Right ventricle myocardium superior (tissue), 1 donor: ENCODE data around the gene ABCA7. TPM values are rescaled to one million over a fixed set of nuclear protein-coding genes. Genes with fewer than 3 reads are reported as not detected.

Experiments
- ATAC-seq: fragments of 200-7000 bp; cut with Tn5 transposase; one replicate; pipeline ENCODE4 v1.9.1; 2020; ENCODE audit warnings: mild to moderate bottlenecking; ENCODE audit not compliant: poor library complexity
- DNase-seq: peaks from one replicate; pipeline ENCODE4 v3.0.0-alpha.2; 2020
- intact Hi-C: fragments of 100-400 bp; cut with DNase I; formaldehyde crosslinking; loops from one replicate; pipeline ENCODE4 v1.11.2; 2022
- total RNA-seq: library from RNA; stranded (reverse); fragmentation: NEBNext Ultra II Directional; extraction: Animal tissue kit (Norgen Biotek cat#: 25700); gene quantifications from one replicate; pipeline ENCODE4 v1.2.1, GENCODE V29; 2021
- donor health status: DM: no; HTN: yes; CAD: no; lungs with severe emphysema.

Gene ABCA7
- total RNA-seq, 1 donor from 2014 or later: 5.2 TPM

DNA sequence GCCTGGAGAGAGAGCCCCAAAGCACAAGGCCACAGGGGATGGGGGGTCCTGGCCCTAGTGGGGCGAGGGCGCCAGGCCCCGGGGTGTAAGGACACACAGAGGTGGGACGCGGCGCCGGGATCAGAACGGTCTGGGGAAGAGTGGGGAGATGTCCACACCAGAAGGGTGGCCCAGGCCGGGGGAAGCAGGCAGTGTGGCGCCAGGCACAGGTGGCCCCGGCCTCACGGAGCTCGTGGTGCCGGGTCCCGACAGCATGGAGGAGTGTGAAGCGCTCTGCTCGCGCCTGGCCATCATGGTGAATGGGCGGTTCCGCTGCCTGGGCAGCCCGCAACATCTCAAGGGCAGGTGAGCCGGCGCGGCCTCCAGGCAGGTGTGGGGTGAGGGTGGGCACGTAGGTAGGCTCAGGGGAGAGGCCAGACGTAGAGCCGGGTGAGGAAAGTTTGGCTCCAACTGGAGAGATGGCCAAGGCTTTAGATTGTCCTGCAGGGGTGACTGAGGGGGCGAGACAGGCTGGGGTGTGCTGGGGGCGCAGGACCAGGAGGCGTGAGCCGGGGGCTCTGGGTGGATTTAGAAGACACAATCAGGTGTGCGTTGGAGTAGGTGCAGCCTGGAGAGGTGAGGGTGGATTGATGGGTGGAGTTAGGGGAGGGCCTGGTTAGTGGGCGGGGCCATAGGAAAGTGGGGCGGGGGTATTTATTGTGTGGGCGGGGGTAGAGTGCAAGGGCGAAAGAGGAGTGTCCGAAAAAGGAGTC, 24.2 kb downstream of the ABCA7 start:
- ATAC-seq (no peak), DNase-seq (no peak)
- intact Hi-C loops: no loop called here

DNA sequence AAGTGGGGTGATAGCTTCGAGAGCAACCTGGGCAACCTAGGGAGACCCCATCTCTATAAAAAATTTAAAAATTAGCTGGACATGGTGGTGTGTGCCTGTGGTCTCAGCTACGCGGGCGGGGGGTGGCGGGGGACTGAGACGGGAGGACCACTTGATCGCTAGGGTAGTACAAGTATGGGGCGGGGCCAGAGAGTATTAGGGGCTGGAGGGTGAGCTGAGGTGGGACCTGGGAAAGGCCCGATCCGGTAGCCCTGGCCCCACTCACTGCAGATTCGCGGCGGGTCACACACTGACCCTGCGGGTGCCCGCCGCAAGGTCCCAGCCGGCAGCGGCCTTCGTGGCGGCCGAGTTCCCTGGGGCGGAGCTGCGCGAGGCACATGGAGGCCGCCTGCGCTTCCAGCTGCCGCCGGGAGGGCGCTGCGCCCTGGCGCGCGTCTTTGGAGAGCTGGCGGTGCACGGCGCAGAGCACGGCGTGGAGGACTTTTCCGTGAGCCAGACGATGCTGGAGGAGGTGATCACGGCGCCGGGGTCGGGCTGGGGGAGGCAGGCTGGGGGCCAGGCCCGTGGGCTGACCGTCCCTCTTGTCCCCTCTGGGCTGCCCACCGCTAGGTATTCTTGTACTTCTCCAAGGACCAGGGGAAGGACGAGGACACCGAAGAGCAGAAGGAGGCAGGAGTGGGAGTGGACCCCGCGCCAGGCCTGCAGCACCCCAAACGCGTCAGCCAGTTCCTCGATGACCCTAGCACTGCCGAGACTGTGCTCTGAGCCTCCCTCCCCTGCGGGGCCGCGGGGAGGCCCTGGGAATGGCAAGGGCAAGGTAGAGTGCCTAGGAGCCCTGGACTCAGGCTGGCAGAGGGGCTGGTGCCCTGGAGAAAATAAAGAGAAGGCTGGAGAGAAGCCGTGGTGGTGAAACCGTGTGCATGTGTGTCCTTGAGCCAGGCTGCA, 25.0 kb downstream of the ABCA7 start:
- intact Hi-C loops: no loop called here
- peak; percentile 84 for DNase-seq
- peak; percentile 83 for ATAC-seq

DNA sequence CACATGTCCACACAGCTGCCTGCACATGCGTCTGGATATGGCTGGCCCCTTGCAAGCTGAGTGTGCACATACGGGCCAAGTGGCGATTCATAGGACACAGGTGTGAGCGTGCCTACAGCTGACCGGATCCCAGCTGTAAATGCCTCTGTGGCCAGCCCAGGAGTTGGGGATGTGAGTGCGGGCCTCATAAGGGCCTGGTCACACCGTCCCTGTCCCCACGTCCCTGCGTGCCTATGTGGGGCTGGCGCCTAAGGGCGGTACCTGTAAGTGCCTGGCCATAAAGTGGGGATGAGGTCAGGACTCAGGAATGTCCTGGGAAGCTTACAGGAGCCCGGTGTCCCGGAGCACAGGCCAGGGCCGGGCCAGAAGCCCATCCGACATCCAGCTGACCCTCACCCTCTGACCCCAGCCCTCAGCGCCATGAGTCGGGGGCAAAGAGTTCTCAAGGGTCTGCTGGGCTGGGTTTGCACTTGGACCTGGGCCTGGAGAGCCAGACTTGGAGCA, 25.8 kb downstream of the ABCA7 start:
- intact Hi-C loops: no loop called here
- ATAC-seq (no peak), DNase-seq (no peak)

DNA sequence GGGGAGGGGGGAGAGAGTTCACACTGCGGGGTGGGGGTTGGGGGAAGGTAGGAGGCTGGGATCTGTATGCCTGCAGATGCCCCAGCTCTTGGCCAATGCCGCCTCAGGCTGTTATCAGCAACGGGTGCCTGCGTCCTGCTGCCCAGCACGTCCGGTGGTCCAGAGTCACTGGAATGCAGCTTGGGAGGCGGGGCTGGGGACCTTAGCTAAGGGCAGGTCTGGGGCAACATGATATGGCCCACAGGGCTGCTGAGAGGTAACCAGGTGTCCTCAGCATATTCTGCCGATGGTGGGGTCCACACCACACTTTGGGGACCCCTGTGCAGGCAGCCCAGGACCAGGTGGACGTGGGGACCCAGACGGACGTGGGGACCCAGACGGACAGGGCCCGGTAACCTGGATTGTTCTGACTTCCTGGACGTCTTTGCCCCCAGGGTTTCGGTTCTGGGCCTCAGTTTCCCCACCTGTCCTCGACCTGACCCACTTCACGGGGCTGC, 26.4 kb downstream of the ABCA7 start:
- ATAC-seq: no peak
- no peak for DNase-seq
- intact Hi-C loops: no loop called here

DNA sequence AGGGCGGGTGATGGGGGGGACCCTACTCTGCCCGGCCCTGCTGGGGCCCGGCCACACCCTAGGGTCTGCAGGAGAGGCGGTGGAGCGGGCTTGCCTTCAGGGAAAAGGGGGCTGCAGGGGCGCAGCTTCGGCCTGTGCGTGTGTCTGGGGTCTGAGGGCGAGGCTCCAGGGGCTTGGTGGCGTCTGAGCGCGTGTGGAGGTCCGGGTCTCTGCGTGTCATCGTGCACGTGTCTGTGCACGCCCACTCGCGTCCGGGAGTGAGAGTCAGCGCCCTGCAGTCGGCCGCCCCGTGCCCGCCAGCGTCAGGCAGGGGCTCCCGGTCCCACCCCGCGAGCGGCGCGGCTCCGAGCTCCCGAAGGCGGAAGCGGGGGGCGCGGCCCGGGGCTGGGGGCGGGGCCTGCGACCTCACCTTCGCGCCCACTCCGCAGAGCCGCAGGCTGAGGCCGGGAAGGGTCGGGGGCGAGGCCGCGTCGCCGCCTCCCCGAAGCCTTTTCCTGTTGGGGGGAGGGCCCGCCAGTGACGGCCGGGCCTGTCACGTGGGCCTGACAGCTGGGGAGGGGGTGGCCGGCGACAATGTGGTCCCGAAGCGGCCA, 26.9 kb downstream of the ABCA7 start, which contains the start of gene ARHGAP45:
Gene ARHGAP45, plus strand, starts transcription at position 420 of the 593 bp plus-strand sequence. CDS start 239 bp downstream, outside the sequence.
- intact Hi-C loops: no loop called here
- ATAC-seq (peak; percentile 22), DNase-seq (peak; percentile 74)

DNA sequence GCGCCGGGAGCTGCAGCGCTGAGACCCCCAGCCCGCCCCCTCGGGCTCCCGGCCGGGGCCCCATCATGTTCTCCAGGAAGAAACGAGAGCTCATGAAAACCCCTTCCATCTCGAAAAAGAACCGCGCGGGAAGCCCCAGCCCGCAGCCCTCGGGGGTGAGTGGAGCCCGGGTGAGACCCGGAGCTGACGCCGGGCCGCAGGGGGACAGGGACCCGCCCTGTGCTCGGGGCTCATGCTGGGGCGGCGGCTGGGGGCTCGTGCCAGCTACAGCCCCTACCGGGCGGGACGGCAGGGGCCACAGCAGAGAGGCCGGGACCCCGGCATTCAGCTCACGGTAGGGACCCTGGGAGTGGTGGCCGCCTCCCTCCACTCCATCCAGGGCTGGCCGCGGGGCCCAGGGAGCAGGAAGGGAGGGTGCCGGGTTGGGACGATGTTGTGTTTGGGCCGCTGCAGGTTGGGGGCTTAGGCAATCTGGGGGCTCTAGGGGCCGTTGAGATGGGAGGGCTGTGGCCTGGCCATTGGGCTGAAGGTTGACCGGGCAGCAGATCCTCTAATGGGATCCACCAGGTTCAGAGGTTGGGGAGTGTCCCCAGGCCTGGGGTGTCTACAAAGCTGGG, 27.5 kb downstream of the ABCA7 start:
- intact Hi-C loops: no loop called here
- ATAC-seq: no peak
- DNase-seq: no peak

DNA sequence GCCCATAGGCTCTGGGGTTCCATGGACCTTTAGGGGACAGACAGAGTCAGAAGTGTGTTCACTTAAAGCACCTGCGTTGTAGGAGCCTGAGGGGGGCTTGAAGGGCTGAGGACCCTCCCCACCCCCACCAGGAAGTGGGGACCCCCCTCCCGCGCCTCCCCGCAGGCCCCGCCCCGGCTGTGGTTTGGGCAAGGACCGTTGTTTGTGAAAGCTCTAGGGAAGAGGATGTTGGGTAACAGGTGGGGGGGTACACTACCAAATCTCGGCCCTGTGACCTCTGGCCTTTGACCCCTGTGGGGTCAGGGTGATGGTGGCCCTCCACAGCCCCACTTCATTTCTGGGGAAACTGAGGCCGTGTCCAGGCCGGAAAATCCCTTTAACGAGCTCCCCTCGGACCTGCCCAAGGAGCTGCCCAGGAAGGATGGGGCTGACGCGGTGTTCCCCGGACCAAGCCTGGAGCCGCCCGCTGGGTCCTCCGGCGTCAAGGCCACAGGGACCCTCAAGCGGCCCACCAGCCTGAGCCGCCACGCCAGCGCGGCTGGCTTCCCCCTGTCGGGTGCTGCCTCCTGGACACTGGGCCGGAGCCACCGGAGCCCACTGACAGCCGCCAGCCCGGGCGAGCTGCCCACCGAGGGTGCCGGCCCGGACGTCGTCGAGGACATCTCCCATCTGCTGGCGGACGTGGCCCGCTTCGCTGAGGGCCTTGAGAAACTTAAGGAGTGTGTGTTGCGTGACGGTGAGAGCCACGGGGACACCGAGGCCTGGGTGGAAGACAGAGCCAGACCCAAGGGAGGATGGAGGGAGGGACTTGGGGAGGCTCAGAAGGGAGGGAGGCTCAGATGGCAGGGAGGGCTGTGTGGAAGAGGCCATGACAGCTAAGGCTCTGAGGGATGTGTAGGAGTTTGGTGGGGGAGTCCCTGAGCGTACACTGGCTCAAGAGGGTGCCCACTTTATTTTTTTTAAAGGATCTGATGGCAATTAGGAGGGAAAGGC, 28.4 kb downstream of the ABCA7 start:
- intact Hi-C loops: no loop called here
- DNase-seq (peak; percentile 80), ATAC-seq (peak; percentile 40)

DNA sequence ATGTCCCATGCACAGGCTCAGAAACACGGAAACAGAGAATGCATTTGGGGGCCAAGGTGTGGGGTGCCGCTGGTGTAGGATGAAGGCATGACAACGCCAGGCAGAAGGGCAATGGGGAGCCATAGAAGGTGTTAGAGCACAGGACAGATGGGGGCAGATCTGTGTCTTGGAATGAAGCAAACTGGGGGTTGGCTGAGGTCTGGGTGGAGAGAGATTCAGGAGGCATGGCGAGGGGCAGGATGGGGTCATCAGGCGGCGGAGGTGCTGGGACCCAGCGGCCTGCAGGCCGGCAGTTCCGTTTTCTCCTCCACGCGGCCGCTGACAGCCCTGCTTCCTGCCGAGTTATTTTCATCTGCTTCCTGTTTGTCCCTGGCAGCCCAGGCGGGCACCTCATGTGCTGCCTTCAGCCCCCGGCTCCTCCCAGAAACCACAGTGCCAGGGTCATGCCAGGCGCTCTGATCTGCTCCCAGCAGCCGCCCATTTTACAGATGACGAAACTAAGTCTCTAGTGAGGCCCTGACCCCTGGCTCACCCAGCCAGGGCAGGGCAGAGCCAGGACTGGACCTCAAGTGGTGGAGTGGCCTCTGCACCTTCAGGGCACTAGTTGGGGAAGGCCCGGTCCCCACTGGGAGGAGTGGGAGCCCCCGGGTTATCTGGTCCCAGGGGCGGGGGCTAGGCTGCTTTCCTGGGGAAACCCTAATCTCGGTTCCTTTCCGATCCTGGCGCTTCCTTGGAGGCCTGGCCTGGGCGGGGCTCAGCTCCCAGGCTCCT, 29.3 kb downstream of the ABCA7 start:
- intact Hi-C loops: no loop called here
- peak; percentile 89 for DNase-seq
- peak; percentile 59 for ATAC-seq

DNA sequence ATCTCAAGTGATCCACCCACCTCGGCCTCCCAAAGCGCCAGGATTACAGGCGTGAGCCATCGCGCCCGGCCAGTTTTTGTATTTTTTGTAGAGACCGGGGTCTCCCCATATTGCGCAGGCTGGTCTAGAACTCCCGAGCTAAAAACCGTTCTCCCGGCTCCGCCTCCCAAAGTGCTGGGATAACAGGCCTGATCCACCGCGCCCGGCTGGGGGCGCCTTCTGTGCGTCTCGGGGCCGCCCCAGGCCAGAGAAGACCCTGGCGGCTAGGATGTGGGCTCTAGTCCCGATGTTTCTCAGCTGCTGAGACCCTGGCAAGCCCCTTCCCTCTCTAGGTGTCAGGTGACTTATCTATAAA, 30.6 kb downstream of the ABCA7 start:
- intact Hi-C loops: no loop called here
- DNase-seq (no peak), ATAC-seq (no peak)

DNA sequence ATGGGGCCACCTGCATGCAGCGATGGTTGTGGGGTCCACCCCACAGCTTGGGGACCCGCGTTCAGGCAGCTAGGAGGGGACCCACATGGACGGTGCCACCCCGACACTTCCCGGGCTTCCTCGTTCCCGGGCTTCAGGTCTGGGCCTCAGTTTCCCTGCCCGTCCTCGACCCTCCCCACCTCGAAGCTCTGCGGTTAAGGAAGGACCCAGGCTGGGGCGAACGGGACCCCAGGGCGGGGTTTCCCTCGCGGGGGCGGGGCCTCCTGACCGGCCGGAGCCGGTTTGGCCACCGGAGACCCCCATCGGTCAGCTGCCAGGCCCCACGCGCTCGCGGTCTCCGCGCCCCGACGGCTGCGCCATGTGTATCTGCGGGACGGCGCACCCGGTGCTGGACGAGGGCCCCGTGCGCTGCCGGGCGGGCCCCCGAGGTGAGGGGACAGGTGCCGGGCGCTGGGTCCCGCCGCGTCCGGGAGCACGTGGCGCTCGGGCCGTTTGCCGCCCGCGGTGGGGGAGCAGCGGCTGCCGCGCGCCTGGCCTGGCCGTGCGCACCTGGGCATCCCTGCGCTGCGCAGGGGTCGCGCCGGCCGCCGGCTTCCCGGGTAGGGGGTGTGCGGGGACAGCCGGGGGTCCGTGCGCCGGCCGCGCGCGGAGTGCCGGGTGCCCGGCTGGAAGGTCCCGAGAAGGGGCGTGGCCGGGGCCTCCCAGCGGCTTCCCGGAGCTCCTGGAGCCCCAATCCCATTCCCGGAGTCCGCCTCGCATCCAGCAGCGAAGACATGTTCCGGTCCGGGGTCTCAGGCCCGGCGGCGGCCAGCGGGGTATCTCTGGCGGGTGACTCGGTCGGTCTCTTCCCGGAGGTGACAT, 31.3 kb downstream of the ABCA7 start:
- no peak for DNase-seq
- no peak for ATAC-seq
- intact Hi-C loops: no loop called here

DNA sequence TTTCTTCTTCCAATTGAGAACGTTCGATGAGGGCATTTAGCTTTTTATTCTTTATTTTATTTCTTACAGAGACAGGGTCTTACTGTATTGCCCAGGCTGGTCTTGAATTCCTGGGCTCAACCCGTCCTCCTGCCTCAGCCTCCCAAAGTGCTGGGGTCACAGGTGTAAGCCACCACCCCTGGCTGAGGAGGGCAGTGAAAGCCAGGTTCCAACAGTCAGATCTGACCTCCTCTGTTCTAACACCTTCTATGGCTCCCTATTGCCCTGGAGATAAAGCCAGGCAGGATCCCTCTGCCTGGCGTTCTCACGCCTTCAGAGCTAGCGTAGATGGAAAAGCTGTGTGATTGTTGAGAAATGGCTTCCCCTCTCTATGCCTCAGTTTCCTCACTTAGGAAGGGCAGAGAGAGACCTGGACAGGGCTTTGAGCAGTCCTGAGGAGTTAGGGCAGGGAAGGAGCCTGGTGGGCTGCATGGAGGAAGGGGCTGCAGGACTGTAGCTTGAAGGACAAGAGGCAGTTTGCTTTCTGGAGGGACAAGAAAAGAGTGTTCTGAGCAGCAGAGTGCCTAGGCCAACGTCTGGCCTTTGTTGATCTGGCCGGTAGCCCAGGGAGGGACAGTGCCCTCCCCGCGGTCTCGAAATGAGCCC, 32.6 kb downstream of the ABCA7 start:
- intact Hi-C loops: no loop called here
- no peak for DNase-seq
- no peak for ATAC-seq

DNA sequence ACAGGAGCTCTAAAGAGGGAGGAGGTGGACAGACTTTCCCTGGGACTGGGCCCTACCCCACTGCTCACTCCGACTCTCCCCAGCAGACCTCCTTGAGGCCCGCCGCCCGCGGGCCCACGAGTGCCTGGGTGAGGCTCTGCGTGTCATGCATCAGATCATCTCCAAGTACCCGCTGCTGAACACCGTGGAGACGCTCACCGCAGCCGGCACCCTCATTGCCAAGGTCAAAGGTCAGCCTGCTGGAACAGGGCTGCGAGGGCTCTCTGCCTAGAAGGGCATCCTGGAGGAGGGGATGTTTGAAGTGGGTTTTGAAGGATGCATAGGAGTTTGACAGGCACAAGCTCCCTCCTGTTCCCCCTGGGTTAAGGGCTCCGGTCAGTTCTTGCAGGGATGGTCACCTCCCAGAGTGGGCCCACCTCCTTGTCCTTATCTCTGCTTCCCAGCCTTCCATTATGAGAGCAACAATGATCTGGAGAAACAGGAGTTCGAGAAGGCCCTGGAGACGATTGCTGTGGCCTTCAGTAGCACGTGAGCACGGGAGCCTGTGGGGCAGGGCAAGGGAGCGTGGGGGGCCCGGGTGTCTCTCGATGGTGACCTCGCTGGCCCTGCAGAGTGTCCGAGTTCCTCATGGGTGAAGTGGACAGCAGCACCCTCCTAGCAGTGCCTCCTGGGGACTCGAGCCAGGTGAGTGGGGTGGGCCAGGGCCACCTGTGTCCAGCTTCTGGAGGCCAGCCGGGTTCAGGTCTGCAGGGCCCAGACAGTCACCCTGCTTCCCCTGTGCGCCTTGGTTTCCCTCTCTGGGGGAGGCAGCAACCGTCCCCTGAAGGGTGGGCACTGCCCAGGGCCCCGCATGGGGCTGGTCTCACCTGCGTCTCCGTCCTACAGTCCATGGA, 33.4 kb downstream of the ABCA7 start:
- DNase-seq: no peak
- intact Hi-C loops: no loop called here
- no peak for ATAC-seq

DNA sequence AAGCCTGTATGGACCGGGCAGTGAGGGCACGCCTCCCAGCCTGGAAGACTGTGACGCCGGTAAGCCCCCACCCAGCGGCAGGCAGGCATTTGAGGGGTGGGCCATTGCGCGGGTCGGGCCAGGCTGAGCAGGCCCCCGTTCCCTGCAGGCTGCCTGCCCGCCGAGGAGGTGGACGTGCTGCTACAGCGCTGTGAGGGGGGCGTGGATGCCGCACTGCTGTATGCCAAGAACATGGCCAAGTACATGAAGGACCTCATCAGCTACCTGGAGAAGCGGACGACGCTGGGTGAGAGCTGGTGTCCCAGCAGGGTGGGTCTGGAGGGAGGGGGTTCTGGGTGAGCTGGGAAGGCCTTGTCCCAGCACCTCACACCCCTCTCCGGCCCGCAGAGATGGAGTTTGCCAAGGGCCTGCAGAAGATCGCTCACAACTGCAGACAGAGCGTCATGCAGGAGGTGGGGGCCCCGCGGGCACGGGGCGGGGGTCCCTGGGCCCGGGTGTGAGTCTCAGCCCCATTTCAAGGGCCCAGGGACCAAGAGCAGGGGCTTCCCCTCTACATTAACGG, 34.1 kb downstream of the ABCA7 start:
- ATAC-seq (no peak), DNase-seq (no peak)
- intact Hi-C loops: no loop called here

DNA sequence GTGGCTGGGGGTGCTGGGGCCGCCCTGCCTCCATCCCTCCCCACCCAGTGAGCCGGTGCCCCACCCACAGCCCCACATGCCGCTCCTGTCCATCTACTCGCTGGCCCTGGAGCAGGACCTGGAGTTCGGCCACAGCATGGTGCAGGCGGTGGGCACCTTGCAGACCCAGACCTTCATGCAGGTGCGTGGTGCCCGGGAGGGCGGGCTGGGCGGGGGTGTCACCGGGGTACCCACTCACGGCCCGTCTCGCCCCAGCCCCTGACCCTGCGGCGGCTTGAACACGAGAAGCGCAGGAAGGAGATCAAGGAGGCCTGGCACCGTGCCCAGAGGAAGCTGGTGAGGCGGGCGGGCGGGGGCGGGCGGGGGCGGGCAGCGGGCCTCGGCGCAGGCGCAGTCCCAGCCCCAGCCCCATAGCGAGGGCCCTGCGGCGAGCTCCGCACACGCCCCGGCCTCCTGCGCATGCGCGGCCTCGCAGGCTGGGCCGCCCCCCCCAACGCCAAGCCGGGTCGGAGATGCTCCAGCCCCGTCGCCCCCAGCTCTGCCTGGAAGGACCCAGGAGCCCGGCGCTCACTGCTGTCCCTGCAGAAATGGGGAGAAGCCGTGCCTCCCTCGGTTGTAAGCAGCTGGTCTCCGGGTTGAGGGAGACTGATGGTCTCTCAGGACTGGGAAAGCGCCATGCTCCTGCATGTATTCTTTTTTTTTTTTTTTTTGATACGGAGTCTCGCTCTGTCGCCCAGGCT, 34.8 kb downstream of the ABCA7 start:
- intact Hi-C loops: no loop called here
- ATAC-seq (peak; percentile 56), DNase-seq (peak; percentile 94)
